Stimulated activated naive CD8-positive, alpha-beta T cell treated with anti-CD3 and anti-CD28 coated beads, Interleukin-15, amount 100 ng/mL, for 72 hours (primary cell): Measurements from ENCODE around the gene TNPO3.
"Not testable (repeated sequence)": the region's sequence is repeated elsewhere in the genome, so short reads cannot be mapped to it uniquely, and the experiment has no call there.

ENCODE experiments used
- ATAC-seq: fragments of 150-1000 bp; cut with Tn5 transposase; 2 replicates; pipeline ENCODE4 v1.10.0; 2021; ENCODE audit warnings: mild to moderate bottlenecking, moderate library complexity
- DNase-seq, 2 donors: peaks; one replicate each; pipeline ENCODE4 v3.0.0; 2021 to 2022
- H3K27ac Mint-ChIP-seq, 2 donors: one replicate each; pipeline ENCODE4 v1.8.0; 2022; ENCODE audit warnings: mild to moderate bottlenecking in 2 of 2, mixed read lengths in 2 of 2, moderate library complexity in 2 of 2
- H3K27me3 Mint-ChIP-seq: one replicate; pipeline ENCODE4 v1.8.0; 2022; ENCODE audit warnings: mixed read lengths
- H3K4me1 Mint-ChIP-seq: one replicate; pipeline ENCODE4 v1.8.0; 2022; ENCODE audit warnings: mild to moderate bottlenecking, mixed read lengths
- H3K4me3 Mint-ChIP-seq, 2 donors: one replicate each; pipeline ENCODE4 v1.8.0; 2022; ENCODE audit warnings: mild to moderate bottlenecking in 2 of 2, mixed read lengths in 2 of 2, moderate library complexity in 1 of 2
- H3K9me3 Mint-ChIP-seq, 2 donors: one replicate each; pipeline ENCODE4 v1.8.0; 2022; ENCODE audit warnings: mixed read lengths in 2 of 2

The TNPO3 gene

GRCh38 chr7:129010075-129010474, 44.8 kb downstream of the TNPO3 start:
- Mint-ChIP-seq H3K27me3 (no peaks in the 10 kb centered on the region), H3K27ac (peak overlapping the region; percentile 44 to 54), H3K9me3 (no peaks in the 10 kb centered on the region), H3K4me1 (peaks cover 46% of the 10 kb centered on the region), H3K4me3 (no peak overlapping the region)
- no peak for ATAC-seq
- no peak for DNase-seq

- Mint-ChIP-seq H3K27me3 (no peaks in the 10 kb centered on the region), H3K27ac (peak overlapping the region; percentile 54 to 95), H3K4me3 (peak overlapping the region; percentile 80 to 85), H3K4me1 (peaks cover 46% of the 10 kb centered on the region), H3K9me3 (no peaks in the 10 kb centered on the region)
- ATAC-seq (peak; percentile 47), DNase-seq (peak in 1 of 2 donors; percentile 14)
Measured at GRCh38 chr7:129009437-129009836, 45.5 kb downstream of the TNPO3 start.

- no peak for DNase-seq
- Mint-ChIP-seq H3K4me1 (peaks cover 46% of the 10 kb centered on the region), H3K27me3 (no peaks in the 10 kb centered on the region), H3K27ac (peak overlapping the region; percentile 95 to 96), H3K9me3 (no peaks in the 10 kb centered on the region), H3K4me3 (peak overlapping the region; percentile 80 to 85)
- ATAC-seq: peak; percentile 97
Measured at GRCh38 chr7:129008645-129009414, 46.1 kb downstream of the TNPO3 start.

GRCh38 chr7:129007572-129007971, 47.3 kb downstream of the TNPO3 start:
- Mint-ChIP-seq H3K4me3 (peak overlapping the region; percentile 15 to 54), H3K9me3 (no peaks in the 10 kb centered on the region), H3K27ac (peak overlapping the region; percentile 40 to 96), H3K27me3 (no peaks in the 10 kb centered on the region), H3K4me1 (peaks cover 46% of the 10 kb centered on the region)
- ATAC-seq: no peak
- DNase-seq: no peak

GRCh38 chr7:129006636-129007414, 48.1 kb downstream of the TNPO3 start:
- no peaks in the 10 kb centered on the region for H3K9me3 Mint-ChIP-seq
- peaks cover 46% of the 10 kb centered on the region for H3K4me1 Mint-ChIP-seq
- no peak overlapping the region for H3K27ac Mint-ChIP-seq
- H3K4me3 Mint-ChIP-seq: no peak overlapping the region
- no peak for ATAC-seq
- no peaks in the 10 kb centered on the region for H3K27me3 Mint-ChIP-seq
- DNase-seq: no peak

GRCh38 chr7:129005186-129005585, 49.7 kb downstream of the TNPO3 start:
- no peak for ATAC-seq
- Mint-ChIP-seq H3K27me3 (no peaks in the 10 kb centered on the region), H3K4me3 (no peak overlapping the region), H3K9me3 (no peaks in the 10 kb centered on the region), H3K4me1 (peaks cover 43% of the 10 kb centered on the region), H3K27ac (peak overlapping the region in 1 of 2 donors; percentile 80)
- no peak for DNase-seq

- Mint-ChIP-seq H3K9me3 (no peaks in the 10 kb centered on the region), H3K4me3 (no peak overlapping the region), H3K27ac (peak overlapping the region in 1 of 2 donors; percentile 19), H3K27me3 (no peaks in the 10 kb centered on the region), H3K4me1 (no peaks in the 10 kb centered on the region)
- ATAC-seq (no peak), DNase-seq (no peak)
Measured at GRCh38 chr7:128997181-128997580, 57.7 kb downstream of the TNPO3 start.

- H3K4me1 Mint-ChIP-seq, ATAC-seq, H3K27ac Mint-ChIP-seq, H3K9me3 Mint-ChIP-seq, H3K27me3 Mint-ChIP-seq, DNase-seq, H3K4me3 Mint-ChIP-seq: not testable (repeated sequence)
Measured at GRCh38 chr7:128994560-128994959, 60.4 kb downstream of the TNPO3 start.

GRCh38 chr7:128993419-128993818, 61.5 kb downstream of the TNPO3 start:
- DNase-seq (no peak), ATAC-seq (no peak)
- Mint-ChIP-seq H3K9me3 (no peaks in the 10 kb centered on the region), H3K4me3 (no peak overlapping the region), H3K27ac (no peak overlapping the region), H3K27me3 (no peaks in the 10 kb centered on the region), H3K4me1 (no peaks in the 10 kb centered on the region)

- no peak for ATAC-seq
- Mint-ChIP-seq H3K9me3 (no peaks in the 10 kb centered on the region), H3K4me1 (no peaks in the 10 kb centered on the region), H3K27ac (no peak overlapping the region), H3K4me3 (no peak overlapping the region), H3K27me3 (no peaks in the 10 kb centered on the region)
- DNase-seq: no peak
Measured at GRCh38 chr7:128989961-128990360, 65.0 kb downstream of the TNPO3 start.

- no peaks in the 10 kb centered on the region for H3K9me3 Mint-ChIP-seq
- peak overlapping the region in 1 of 2 donors; percentile 64 for H3K27ac Mint-ChIP-seq
- H3K4me3 Mint-ChIP-seq: no peak overlapping the region
Measured at GRCh38 chr7:128988372-128988771, 66.5 kb downstream of the TNPO3 start.

GRCh38 chr7:128986609-128987008, 68.3 kb downstream of the TNPO3 start:
- ATAC-seq: no peak
- Mint-ChIP-seq H3K4me3 (no peak overlapping the region), H3K27me3 (no peaks in the 10 kb centered on the region), H3K27ac (no peak overlapping the region), H3K9me3 (no peaks in the 10 kb centered on the region), H3K4me1 (no peaks in the 10 kb centered on the region)
- DNase-seq: no peak

More at GRCh38 chr7:128988372-128988771, 66.5 kb downstream of the TNPO3 start:
- Mint-ChIP-seq H3K27me3 (no peaks in the 10 kb centered on the region), H3K4me1 (no peaks in the 10 kb centered on the region)
- no peak for DNase-seq
- ATAC-seq: no peak

GRCh38 chr7:128985660-128986059, 69.3 kb downstream of the TNPO3 start:
- Mint-ChIP-seq H3K4me1 (no peaks in the 10 kb centered on the region), H3K4me3 (no peak overlapping the region), H3K9me3 (no peaks in the 10 kb centered on the region), H3K27me3 (no peaks in the 10 kb centered on the region), H3K27ac (no peak overlapping the region)
- DNase-seq: no peak
- ATAC-seq: no peak

GRCh38 chr7:128982105-128982504, 72.8 kb downstream of the TNPO3 start:
- no peaks in the 10 kb centered on the region for H3K9me3 Mint-ChIP-seq
- no peak for DNase-seq
- H3K27ac Mint-ChIP-seq: peak overlapping the region in 1 of 2 donors; percentile 59
- H3K4me3 Mint-ChIP-seq: no peak overlapping the region
- no peak for ATAC-seq
- H3K27me3 Mint-ChIP-seq: no peaks in the 10 kb centered on the region
- no peaks in the 10 kb centered on the region for H3K4me1 Mint-ChIP-seq

GRCh38 chr7:128974241-128974934, 80.5 kb downstream of the TNPO3 start:
- Mint-ChIP-seq H3K27me3 (no peaks in the 10 kb centered on the region), H3K27ac (no peak overlapping the region), H3K4me3 (no peak overlapping the region), H3K4me1 (no peaks in the 10 kb centered on the region), H3K9me3 (no peaks in the 10 kb centered on the region)
- no peak for ATAC-seq
- DNase-seq: no peak

GRCh38 chr7:128968624-128969023, 86.3 kb downstream of the TNPO3 start:
- Mint-ChIP-seq H3K9me3 (no peaks in the 10 kb centered on the region), H3K27me3 (no peaks in the 10 kb centered on the region), H3K4me1 (peaks cover 4% of the 10 kb centered on the region), H3K27ac (no peak overlapping the region), H3K4me3 (no peak overlapping the region)
- DNase-seq (no peak), ATAC-seq (no peak)
